Uterus (tissue), 2 donors: ENCODE measurements around the gene KRTAP5-8.

ENCODE experiments used
- POLR2A ChIP-seq, 2 donors: fragments of 450-650 bp; IDR thresholded peaks; one replicate each; pipeline ENCODE4 v1.6.1; 2016; ENCODE audit warnings: antibody characterized with exemption in 2 of 2, mild to moderate bottlenecking in 1 of 2, moderate library complexity in 1 of 2
- TF ChIP-seq, protein P1 (sequence below), 4 experiments: fragments of 200-600 bp in 2 of 4; fragments of 450-650 bp in 2 of 4; sonication (generic) in 2 of 4; IDR thresholded peaks; one replicate each; pipeline ENCODE4 v1.5.1; 2016 to 2019; ENCODE audit warnings: antibody characterized with exemption in 4 of 4, mild to moderate bottlenecking in 2 of 4, moderate library complexity in 1 of 4

DNA sequence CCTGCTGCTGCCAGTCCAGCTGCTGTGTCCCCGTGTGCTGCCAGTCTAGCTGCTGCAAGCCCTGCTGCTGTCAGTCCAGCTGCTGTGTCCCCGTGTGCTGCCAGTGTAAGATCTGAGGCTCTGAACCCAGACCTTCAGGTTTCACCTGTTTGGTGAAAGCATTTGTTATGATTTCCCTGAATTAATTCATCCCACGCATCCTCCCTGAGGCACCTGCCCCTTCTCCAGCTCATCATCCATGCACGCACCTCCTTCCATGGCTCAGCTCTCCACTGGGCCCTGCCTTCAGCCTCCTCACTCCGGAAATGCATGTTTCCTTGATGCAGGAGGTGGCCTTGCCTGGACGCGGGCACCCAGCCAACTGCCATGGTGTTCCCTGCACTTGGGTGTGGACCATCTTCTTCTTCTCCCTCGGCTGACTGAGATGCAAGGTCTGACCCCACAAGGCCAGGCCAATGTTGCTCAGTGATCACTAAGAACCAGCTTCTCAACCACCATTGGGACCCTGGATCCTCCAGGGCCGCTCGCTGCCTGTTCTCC is 28.3 kb downstream of the KRTAP5-8 start:
- TF ChIP-seq, protein P1, sequence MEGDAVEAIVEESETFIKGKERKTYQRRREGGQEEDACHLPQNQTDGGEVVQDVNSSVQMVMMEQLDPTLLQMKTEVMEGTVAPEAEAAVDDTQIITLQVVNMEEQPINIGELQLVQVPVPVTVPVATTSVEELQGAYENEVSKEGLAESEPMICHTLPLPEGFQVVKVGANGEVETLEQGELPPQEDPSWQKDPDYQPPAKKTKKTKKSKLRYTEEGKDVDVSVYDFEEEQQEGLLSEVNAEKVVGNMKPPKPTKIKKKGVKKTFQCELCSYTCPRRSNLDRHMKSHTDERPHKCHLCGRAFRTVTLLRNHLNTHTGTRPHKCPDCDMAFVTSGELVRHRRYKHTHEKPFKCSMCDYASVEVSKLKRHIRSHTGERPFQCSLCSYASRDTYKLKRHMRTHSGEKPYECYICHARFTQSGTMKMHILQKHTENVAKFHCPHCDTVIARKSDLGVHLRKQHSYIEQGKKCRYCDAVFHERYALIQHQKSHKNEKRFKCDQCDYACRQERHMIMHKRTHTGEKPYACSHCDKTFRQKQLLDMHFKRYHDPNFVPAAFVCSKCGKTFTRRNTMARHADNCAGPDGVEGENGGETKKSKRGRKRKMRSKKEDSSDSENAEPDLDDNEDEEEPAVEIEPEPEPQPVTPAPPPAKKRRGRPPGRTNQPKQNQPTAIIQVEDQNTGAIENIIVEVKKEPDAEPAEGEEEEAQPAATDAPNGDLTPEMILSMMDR (IDR thresholded peaks at IDR 0.05) = no peak
- TF ChIP-seq POLR2A (IDR thresholded peaks at IDR 0.05) = no peak
